ENCODE data around the gene SPAM1.
"Not testable (repeated sequence)": the region's sequence is repeated elsewhere in the genome, so short reads cannot be mapped to it uniquely, and the experiment has no call there.

SPAM1 gene, protein sequence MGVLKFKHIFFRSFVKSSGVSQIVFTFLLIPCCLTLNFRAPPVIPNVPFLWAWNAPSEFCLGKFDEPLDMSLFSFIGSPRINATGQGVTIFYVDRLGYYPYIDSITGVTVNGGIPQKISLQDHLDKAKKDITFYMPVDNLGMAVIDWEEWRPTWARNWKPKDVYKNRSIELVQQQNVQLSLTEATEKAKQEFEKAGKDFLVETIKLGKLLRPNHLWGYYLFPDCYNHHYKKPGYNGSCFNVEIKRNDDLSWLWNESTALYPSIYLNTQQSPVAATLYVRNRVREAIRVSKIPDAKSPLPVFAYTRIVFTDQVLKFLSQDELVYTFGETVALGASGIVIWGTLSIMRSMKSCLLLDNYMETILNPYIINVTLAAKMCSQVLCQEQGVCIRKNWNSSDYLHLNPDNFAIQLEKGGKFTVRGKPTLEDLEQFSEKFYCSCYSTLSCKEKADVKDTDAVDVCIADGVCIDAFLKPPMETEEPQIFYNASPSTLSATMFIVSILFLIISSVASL

DNA sequence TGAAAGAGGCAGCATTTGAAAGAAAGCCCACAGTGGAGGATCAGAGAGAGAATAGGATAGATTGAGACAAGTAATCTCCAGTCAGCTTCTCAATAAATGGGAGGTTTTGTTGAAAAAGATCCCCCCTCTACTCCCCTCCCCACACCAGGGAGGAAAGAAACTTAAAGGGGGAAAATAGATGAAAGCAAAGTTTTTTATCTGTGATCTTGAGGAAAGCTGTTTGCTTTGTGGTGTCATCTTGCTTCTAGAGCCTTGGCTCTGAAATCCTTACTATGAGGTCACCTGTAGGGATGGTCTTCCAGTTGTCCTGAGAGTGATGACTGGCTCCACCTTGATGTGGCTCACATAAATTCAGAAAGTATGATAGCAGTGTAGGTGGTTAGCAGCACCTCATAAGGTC is at the start of gene SPAM1:
SPAM1 (plus strand) TSS at position 301 of the 400 bp plus-strand sequence. CDS start 28,330 bp downstream, outside the sequence.
- DNase-seq: no peak

DNA sequence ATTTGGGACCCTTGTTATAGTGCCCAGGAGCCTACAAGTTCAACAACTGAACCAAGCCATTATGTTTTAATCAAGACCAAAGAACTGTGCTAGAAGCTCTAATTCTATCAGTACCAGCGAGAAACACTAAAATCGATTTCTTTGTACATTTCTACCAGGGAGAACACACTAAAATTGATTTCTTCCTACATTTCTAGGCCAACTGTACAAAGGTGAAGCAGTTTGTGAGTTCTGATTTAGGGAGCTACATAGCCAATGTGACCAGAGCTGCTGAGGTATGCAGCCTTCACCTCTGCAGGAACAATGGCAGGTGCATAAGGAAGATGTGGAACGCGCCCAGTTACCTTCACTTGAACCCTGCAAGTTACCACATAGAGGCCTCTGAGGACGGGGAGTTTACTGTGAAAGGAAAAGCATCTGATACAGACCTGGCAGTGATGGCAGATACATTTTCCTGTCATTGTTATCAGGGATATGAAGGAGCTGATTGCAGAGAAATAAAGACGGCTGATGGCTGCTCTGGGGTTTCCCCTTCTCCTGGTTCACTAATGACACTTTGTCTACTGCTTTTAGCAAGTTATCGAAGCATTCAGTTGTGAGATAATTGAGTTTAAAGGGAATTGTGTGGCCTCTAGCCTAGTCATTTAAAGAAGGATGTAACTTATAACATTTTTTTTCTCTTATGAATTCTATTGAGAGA is 48.3 kb upstream of the SPAM1 start:
- no peak for DNase-seq

DNA sequence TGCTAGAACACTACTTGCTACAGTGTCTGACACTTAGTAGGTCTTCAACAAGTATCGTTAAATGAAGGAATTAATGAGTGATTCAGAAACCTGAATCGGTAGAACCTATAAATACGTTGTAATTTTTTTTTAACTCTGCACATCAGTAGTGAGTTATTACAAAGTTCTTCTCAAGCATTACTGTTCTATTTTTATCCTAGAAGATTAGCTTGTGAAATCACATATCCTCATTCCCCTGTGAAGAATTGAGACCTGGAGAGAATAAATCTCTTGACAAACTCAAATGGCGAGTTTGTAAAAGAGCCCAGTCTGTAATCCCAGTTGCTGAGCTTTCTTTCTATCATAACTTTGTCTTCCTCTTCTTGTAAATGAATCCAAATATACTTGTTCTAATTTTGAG is 45.4 kb upstream of the SPAM1 start:
- no peak for DNase-seq

DNA sequence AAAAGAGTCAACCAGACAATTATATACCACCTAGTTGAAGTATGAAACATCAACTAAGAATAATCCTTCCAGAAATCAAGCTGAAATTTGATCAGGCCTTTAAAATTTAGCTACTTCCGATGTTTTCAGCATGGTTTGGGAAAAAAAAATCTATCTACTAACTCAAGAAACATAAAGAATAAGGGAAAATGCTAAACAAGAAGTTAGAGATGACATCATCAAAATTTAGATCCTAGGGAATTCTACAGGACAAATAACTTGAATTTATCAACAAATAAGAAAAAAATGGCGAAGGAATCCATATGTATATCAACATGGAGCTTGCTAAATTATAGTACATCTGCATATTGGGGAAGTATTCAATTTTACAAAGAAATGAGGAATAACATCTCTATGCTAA is 43.7 kb upstream of the SPAM1 start:
- DNase-seq: no peak

DNA sequence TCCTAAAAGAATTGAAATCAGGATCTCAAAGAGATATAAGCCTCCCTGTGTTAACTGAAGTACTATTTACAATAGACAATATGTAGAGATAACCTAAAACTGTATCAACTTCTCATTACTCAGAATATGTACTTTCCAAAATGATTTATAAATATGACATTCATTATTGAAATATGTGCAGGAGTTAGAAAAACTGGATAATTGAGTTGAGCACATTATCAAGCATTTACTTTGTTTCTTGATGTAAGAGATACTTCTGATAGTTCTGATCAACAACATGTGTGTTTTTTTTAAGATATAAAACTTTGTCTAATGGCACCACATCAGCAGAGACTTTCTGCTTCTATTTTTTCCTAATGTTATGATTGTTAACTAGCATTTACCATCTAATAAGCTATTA is 41.9 kb upstream of the SPAM1 start:
- DNase-seq: no peak

DNA sequence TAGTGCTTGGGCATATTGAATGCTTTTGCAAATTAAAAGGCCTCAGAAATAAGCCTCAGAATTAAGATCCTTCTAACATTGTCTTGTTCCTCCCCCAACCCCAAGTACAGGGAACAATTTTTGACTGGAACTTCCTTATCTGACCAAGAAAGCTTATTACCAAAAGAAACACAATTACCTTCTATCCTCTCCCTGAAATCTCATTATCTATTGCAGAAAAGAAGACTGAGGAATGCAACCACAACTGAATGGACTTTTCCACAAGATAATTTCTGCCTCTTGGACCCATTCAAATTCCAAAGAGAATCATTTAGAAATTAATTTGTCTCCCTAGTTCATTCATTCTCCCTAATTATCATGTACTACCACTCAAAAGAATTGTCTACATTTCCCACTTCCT is 36.8 kb upstream of the SPAM1 start:
- no peak for DNase-seq

DNA sequence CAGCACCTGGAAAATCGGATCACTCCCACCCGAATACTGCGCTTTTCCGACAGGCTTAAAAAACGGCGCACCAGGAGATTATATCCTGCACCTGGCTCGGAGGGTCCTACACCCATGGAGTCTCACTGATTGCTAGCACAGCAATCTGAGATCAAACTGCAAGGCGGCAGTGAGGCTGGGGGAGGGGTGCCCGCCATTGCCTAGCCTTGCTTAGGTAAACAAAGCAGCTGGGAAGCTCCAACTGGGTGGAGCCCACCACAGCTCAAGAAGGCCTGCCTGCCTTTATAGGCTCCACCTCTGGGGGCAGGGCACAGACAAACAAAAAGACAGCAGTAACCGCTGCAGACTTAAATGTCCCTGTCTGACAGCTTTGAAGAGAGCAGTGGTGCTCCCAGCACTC is 30.3 kb upstream of the SPAM1 start:
- DNase-seq: not testable (repeated sequence)

DNA sequence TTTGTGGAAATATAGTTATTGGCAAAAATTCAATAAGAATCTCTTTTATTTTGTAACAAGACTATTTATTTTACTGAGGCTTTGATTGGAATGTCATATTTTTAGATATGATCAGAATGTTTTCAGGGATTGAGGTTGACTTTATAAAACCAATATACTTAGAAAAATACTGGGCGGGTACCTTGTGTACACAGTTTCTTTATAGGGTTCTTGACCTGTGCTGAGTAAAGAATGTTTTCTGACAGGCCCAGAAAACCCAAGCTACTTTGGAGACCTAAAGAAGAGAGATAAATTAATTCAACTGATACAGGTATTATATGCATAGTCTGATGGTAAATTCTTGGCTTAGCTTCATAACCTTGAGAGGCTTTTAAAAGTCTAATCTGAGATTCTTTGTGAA is 23.9 kb upstream of the SPAM1 start:
- DNase-seq: no peak

DNA sequence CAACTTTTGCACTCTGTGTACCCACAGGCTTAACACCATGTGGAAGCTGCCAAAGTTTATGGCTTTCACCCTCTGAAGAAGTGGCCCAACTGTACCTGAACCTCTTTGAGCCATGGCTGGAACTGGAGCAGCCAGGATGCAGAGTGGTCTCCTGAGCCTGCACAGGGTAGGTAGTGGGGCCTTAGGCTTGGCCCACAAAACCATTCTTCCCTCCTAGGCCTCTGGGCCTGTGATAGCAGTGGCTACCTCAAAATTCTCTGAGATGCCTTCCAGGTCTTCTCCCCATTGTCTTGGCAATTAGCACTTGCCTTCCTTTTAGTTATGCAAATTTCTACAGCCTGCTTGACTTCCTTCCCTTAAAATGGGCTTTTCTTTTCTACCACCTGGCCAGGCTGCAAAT is 19.3 kb upstream of the SPAM1 start:
- no peak for DNase-seq

DNA sequence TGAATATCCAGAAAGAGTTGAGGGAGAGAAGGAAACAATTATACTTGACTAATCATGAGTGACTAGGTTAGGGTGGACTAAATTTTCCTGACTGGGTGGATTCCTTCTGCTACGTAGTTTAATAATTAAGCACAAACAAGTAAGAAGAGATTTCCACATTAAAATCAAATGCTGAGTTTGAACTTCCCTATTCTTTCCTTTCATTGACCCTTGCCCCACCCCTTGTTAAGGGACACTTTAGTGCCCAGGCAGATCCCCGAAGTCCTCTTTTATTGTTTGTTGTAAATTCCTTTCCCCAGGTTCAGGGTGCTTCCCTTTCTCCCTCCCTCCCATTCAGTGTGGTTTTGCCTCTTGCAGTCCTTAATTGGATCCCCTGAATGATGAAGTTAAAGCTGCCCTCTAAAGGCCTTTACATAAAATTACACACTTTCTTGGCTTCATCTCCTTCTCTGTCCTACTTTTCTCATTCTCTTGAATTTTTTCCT is 8.8 kb upstream of the SPAM1 start:
- DNase-seq: no peak

DNA sequence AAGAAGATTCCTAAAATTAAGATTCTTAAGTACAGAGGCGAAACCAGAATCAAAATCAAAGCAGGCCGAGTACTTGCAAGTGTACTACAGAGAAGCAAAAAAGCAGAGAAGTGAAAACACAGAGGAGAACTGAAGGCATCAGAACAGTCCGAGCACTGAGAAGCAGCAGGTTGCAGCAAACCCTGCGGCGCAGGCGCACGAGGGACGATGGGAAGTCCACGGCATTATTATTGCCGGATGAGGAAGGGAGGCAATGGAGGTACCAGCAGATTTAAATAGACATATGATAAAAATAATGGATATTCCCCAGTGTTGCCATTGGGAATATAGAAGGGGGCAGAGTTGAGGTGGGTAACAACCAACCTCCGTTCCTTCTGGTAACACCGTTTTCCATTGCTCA is 7.2 kb upstream of the SPAM1 start:
- no peak for DNase-seq

DNA sequence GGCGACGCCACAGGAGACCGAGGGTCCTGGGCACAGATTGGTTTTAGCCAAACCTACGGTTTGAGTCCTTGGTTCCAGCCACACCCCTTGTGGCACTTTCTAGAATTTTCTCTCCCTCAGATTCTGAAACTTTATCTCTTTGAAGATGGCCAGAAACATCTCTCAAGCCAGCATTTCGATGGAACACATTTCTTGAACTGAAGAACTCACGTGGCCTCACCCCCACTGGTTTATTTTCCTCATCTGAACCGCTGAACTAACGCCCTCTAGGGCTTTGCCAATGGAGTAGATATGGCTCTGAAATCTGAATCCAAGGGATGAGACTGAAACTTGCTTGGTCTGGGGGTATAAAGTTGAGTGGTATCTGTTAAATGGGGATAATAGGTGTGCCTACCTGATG is 6.7 kb upstream of the SPAM1 start:
- DNase-seq: no peak

DNA sequence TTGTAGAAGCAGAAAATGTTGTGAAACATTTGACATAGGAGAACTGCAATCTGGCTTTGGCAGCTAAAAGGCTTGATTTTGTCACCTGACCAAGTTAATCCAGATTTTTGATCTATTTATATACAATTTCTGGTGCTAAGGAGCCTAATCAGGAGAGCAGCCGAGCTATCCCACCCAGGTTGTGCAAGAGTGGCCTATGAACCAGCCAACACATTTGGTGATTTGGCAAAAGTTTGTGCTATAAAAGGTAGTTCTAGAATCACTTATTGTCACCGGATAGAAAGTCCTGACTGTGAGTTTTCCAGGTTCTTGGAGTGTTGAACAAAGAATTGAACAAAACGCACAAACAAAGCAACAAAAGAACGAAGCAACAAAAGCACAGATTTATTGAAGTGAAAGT is 1.4 kb upstream of the SPAM1 start:
- no peak for DNase-seq

DNA sequence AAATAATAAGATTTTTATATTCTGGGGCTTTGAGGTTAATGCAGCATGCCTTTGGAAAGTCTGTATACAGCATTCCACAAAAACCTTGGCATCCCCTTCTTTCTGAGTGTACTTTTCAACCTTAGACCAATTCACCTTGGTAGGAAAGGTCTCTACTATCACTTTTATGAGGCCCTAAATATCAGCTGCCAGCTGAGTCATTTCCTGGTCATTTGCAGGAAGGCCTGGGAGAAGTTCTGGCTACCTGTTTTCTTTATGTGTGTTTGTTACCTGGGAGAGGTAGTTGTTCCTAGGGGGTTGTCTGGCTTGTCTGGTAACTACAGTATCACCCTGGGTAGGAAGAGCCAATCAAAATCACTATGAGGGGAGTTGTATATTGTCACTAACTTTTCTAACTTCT is 4.1 kb downstream of the SPAM1 start:
- no peak for DNase-seq

DNA sequence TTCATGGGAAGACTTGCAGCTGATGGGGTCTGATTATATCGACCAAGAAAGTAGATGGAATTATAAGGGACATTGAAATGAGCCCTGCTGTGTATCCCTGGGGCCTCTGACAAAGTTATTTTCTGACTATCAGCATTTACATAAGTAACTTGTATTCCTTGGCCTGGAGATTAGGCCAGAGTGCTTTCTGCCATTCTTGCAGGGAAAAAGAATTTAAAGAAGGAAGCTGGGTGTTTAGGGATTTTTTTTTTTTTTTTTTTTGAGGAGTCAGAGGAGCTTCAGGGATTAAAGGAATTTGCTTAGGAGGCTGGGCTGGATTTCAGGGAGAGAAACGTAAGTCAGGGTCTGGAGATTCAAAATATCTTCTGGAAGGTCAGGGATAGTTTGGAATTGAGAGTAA is 4.6 kb downstream of the SPAM1 start:
- DNase-seq: no peak

DNA sequence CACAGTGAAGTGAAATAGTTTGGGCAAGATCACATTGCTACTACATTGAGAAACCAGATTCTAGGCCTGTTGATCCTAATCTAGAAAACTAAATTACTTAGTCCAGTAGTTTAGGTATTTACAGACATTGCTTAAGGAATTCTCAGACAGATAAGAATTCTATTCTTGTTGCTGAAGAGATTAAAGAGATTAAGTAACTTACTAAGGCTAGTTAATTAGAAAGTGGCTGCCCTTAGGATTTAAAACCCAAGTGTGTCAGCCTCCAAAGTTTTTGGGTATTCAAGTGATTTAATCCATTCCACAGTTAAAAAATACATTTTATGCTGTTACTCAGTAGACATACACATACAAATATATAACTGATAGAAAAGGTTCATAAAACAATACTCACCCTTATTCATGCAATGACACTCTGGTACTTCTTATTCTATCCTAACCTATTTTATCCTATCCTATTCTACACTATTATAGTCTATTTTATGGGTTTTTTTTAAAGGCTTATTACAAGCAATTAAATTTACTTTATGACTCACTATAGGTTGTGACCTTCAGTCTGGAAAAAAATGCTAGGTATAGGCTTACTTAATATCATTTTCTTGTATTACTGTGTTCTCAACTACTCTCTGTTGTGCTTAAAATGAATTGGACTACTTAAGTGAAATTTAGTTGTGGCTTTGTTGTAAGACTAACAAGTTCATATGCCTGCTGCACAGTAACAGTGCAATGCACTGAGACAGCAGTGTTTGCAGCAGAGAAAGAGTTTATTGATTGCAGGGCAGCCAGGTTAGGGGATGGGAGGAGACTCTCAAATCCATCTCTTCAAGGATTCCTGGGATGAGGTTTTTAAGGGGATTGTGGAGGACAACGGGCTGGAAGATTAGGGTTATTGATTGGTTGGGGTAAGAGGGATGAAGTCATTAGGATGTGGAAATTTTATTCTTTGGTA is 10.7 kb downstream of the SPAM1 start:
- no peak for DNase-seq

DNA sequence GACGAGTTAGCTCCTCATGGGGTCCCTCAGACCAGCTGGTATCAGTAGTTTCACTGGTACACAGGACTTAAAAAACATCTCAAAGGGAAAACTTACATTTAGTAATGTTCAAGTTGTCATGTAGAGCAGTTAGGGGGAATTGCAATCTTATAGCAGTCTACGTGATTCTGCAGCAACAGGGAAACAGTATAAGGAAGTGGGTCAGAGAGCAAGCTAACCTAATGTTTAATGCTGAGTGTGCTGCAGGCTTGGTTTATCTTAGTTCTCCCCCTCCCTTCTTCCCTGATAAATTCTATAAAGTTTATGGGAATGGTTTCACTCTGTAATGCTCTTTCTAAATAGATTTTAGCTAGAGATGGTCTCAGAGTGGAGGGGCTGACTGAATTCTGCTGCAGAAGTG is 11.3 kb downstream of the SPAM1 start:
- no peak for DNase-seq

DNA sequence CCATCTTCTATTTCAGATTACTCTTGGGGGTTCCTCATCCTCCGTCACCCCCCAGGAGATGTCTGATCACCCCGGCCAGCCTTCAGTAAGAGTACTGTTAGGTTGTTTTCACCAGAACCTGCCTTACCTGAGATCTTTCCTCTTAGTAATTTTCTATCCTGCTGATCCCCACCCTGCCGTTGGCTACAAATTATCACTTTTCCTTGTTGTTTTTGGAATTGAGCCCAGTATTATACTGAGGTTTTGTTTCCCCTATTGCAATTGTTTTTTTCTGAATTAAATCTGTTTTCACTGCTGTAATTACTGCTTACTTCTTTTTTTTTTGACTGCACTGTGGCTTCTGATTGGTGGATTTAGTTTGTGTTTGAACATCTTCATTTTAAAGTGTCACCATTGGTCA is 14.7 kb downstream of the SPAM1 start:
- DNase-seq: no peak

DNA sequence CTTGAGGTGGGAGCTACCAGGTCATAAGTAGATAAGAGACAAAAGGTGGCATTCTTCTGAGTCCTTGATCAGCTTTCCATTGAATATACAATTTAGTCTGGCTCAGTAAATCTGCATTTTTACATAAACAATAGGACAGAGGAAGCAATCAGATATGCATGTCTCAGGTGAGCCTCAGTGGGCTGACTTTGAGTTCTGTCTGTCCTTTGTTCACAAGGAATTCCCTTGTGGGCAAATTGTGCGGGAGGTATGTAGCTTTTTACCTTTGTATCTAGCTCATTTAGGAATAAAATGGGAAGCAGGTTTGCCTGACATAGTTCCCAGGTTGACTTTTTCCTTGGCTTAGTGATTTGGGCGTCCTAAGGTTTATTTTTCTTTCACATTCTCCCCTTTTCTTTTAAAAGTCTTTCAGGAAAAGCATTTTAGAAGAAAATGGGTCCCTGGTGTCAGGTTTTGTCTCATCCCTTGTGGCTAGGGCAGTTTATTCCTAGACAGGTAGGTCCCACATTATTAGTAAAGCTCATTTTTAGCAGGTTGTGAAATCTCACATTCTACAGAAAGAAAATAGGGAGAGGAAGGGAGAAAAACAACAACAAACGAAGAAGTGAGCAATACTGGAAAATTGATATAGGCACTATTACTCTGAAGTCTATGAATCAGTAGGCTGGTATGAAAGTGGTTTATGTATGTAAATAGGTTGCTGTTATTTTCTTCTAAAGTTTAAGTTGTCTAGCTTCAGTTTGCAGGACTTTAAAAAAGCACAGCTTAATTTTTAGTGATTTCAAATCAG is 16.5 kb downstream of the SPAM1 start:
- no peak for DNase-seq

DNA sequence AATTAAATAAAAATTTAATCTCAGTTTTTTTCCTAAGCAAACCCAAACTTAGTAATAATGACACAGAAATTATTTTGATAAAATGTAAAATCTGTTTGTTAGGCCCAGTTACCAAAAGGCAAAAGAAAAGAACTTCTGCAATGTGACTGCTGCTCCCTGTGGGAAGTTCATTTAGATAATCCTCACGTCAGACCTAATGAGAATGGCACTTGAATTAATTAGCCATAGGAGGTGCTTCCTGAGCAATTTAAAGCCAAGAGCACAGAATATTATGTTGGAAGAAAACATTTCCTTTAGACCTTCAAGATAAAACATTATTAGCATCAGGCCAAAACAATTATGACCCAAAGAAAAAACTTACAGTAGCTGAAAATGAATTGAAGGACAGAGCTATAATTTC is 19.4 kb downstream of the SPAM1 start:
- DNase-seq: no peak

DNA sequence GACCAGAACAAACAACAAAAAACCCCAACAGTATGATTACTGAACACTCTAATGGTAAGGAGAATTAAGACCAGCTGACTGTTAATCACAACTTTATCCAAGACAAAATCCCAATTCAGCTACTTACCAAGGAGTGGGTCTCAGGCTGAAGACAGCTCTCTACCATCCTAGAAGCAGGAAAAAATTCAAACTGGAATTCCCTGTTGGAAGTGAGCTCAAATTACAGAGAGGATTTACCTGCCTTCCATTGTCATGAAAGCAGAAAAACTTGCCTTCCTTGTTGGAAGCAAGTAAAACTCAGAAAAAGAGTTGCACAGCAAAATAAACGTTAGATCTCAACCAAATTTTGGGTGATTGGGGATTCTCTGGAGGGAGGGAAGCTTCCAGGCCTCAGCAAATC is 20.9 kb downstream of the SPAM1 start:
- DNase-seq: no peak

Measured in anterior cingulate cortex (tissue), 58 donors.